Measurements from ENCODE around the gene LRFN4.

LRFN4 gene

DNA sequence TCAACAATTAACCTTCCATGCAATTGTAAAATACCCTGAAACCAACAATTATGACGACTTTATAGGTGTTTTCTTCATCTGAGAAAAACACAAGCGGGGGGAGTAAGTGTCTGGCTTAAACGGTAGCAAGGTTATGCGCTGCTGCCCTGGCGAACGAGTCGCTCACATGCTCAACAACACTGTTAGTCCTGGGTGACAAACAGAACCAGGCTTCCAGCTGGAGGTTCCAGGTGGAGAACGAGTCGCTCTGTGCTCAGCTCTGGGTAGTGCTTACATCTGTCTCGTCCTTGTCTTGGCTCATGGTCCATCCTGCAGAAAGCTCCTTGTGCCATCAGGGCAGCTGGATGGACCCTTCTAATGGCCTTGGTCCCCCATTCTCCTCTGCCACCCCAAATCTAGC is 53.2 kb downstream of the LRFN4 start:
- Histone ChIP-seq H2AFZ (ENCODE audit: low read depth, low read length, severe bottlenecking) (no peak overlapping the region), H3K79me2 (ENCODE audit: insufficient read depth, low read length) (no peaks in the 10 kb centered on the region), H3K4me2 (ENCODE audit: low read depth, low read length, poor library complexity, severe bottlenecking) (no peak overlapping the region), H3F3A (ENCODE audit: insufficient read depth) (no peaks in the 10 kb centered on the region), H3K27ac (ENCODE audit: low read depth, low read length) (no peak overlapping the region), H3K9me3 (ENCODE audit: insufficient read depth, low read length) (no peaks in the 10 kb centered on the region), H3K9me2 (replicated peaks; ENCODE audit: insufficient read depth, low read length) (no peaks in the 10 kb centered on the region), H3K4me3 (ENCODE audit: insufficient read depth, low read length, poor library complexity, severe bottlenecking) (no peak overlapping the region), H3K27me3 (ENCODE audit: low read length) (no peaks in the 10 kb centered on the region), H3K36me3 (ENCODE audit: low read length) (no peaks in the 10 kb centered on the region), H3K9ac (ENCODE audit: low read length) (no peak overlapping the region), H4K20me1 (ENCODE audit: low read depth, low read length) (no peaks in the 10 kb centered on the region)
- TF ChIP-seq, protein P1, sequence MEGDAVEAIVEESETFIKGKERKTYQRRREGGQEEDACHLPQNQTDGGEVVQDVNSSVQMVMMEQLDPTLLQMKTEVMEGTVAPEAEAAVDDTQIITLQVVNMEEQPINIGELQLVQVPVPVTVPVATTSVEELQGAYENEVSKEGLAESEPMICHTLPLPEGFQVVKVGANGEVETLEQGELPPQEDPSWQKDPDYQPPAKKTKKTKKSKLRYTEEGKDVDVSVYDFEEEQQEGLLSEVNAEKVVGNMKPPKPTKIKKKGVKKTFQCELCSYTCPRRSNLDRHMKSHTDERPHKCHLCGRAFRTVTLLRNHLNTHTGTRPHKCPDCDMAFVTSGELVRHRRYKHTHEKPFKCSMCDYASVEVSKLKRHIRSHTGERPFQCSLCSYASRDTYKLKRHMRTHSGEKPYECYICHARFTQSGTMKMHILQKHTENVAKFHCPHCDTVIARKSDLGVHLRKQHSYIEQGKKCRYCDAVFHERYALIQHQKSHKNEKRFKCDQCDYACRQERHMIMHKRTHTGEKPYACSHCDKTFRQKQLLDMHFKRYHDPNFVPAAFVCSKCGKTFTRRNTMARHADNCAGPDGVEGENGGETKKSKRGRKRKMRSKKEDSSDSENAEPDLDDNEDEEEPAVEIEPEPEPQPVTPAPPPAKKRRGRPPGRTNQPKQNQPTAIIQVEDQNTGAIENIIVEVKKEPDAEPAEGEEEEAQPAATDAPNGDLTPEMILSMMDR (IDR thresholded peaks at IDR 0.05; ENCODE audit: insufficient read depth, low read length, poor library complexity, severe bottlenecking), result no peak
- no peak for TF ChIP-seq EZH2phosphoT487 (conservative IDR thresholded peaks at IDR 0.05; ENCODE audit: low read length)
